Measurements from ENCODE around the gene ZBTB47.

Gene ZBTB47

DNA sequence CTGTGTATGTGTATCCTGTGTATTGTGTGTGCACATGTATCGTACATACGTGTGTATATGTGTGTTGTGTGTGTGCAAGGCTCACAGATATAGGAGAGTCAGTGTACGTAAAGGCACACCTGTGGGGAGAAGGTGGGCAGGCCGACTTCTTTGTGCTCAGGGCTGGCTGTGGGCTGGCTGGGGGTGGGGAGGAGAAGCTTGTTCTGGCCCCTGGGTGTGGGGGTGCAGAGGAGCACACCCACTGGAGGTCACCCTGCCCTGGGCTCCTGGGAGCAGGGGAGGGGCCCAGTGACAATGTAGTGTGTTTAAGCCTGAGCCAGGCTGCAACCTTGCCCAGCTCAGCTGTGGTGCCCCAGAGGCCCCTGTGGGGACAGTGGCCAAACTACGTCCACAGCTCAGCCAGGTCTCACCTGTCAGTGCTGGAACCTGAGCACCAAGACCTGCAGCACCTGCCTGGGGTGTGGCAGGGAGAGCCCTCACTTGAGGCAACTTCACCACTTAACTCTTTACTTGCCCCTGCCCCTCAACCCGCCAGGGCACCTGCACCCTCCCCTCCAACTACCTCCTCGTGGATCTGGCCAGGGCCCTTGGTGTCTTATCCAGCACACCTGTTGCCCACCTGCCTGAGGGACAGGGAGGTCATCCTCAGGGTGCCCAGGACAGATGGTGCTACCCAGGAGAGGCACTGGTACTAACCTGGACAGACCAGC lies 51.7 kb downstream of the ZBTB47 start:
- TF ChIP-seq, protein P1, sequence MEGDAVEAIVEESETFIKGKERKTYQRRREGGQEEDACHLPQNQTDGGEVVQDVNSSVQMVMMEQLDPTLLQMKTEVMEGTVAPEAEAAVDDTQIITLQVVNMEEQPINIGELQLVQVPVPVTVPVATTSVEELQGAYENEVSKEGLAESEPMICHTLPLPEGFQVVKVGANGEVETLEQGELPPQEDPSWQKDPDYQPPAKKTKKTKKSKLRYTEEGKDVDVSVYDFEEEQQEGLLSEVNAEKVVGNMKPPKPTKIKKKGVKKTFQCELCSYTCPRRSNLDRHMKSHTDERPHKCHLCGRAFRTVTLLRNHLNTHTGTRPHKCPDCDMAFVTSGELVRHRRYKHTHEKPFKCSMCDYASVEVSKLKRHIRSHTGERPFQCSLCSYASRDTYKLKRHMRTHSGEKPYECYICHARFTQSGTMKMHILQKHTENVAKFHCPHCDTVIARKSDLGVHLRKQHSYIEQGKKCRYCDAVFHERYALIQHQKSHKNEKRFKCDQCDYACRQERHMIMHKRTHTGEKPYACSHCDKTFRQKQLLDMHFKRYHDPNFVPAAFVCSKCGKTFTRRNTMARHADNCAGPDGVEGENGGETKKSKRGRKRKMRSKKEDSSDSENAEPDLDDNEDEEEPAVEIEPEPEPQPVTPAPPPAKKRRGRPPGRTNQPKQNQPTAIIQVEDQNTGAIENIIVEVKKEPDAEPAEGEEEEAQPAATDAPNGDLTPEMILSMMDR (IDR thresholded peaks at IDR 0.05) = no peak

DNA sequence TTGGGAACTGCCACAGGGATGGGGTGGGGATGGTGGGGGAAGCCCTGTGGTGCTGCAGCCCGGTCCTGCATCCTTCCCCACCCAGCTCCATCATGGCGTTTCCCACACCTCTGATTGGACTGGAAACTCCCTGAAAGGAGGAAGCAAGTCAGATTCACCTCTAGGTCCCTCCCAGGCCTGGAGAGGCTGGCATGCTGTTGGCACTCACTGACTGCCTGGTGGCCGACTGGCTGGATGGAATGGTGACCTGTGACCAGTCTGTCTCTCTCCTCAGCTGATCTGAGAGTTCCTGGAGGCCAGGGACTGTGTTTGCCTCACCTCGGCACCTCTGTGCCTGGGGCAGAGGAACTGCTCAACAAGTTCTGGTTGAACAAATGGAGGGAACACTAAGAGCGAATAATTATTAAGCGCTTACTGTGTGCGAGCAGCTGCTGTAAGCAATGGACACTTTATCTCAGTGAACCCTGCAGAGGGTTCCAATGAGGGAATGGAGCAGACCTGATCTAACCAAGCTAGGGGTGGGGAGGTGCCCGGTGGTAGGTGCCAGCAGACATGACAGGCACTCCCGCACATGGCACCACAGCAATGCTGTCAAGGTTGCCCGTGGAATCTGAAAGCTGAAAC lies 52.6 kb downstream of the ZBTB47 start:
- TF ChIP-seq, protein P1 (IDR thresholded peaks at IDR 0.05) = no peak

DNA sequence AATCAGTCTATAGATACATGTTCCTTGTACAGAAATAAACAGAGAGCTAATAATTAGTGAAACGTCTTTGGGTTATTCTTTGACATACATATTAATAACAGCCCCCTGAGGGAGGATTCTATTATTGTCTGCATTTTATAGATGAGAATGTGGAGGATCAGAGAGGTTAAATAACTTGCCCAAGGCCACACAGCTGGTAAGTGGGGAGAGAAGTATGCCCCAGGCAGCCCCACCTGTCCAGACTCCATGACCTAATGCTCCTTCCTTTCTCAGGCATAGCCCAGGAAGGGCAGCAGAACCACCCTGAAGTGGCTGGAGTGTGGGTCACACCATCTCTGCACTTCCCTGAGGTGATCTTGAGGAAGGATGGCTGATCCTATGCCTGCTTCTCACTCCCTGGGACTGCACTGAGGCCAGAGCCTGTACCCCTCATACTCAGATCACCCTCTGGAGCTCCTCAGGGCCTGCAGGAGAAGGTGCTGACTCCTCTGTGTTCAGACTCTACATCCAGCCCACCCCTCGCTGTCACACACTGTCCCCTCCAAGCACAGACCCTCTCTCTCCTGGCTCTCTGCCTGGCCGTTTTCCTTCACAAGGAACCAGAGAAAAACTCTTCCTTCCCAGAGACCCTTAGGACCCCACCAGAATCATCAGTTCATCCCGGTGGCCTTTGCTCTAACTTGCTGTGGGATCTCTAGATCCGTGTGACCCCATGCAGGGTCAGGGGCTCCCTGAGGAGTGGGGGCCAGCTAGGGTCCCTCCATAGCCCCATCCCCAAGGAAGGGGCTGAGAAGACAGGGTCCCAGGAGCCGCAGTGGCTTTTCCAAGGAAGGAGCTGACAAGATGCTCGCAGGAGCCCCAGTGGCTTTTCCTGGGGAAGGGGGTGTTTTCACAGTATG lies 53.5 kb downstream of the ZBTB47 start:
- TF ChIP-seq, protein P1 (IDR thresholded peaks at IDR 0.05) = no peak

DNA sequence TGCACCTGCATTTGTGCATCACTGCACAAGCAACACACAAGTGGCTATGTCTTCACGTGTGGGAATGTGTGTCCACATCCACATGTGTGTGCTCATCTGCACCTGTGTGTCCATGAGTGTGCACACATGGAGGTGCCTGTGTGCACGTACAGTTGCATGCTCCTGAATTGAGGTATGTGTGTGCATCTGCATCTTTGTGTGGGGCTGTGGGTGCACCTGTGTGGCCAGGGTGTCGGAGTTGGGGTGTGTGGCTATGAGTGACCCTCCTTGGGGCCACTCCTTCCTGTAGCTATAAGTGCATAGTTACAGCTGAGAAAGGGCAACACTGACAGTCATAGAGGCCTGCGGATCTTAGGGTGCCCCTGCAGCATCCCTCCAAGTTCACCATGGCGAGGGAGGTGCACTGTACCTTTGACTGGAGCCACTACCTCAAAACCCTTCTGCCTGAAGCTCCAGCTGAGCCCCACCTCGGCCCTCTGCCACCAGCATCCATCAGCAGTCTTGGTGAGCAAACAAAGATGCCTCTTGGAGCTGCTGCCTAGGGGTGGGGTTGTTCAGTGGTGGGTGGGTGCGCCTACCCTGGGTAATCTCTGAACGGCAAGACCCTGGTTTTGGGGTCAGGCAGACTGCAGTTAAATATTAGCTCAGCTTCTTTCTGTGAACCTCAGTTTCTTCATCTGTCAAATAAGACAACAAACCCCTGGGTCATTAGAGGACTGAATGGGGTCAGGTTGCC lies 54.3 kb downstream of the ZBTB47 start:
- TF ChIP-seq, protein P1 (IDR thresholded peaks at IDR 0.05) = no peak

DNA sequence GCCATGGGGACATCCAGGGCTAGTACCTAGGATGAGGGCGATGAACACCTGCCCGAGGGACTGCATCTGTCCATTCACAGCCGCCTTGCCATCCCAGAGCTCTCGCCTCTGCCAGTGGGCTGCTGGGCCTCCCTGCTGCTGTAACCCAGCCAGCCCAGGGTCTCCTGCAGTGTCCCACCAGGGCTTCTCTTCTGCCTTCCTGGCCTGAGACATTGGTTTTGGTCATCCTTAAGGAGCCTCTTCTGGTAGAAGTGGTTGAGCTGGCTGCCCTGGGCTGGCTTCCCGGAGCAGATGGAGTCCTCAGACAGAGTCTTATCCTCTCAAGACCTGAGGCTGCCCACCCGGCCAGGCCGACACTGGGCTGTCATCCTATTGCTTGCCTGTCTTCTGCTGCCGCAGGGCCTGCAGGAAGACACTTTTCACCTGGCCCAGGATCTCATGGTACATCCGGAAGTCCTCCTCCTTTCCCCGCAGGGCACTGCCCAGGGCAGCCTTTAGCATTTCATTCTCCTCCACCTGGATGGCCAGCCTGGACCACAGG lies 55.2 kb downstream of the ZBTB47 start:
- TF ChIP-seq, protein P1 (IDR thresholded peaks at IDR 0.05) = no peak

DNA sequence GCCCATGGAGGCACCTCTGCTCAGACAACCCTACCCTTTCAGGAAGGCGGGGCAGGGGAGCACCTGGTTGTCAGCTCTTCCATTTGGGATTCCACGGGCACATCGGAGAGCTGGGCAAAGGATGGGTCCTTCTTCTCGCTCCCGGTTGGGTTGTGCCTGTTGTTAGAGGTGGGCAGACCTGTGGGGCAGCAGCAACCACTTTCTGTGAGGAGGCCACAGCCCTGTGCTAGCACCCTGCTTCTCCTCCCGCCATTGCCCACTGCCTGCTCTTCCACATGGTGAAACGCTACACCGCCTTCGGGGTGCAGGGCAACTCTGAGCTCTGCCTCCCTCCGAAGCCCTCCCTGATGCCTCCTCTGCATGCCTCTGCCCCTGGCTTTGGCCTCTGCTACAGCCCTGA lies 56.1 kb downstream of the ZBTB47 start:
- TF ChIP-seq, protein P1 (IDR thresholded peaks at IDR 0.05) = no peak
